ACC112 (cell line): ENCODE measurements around the gene RNF8.

Experiments
- H2AFZ ChIP-seq: fragments of 200-600 bp; sonication (generic); one replicate; pipeline ENCODE4 v1.6.0; 2017; ENCODE audit warnings: antibody characterized with exemption, low read length; ENCODE audit not compliant: unreplicated experiment
- H3K27ac ChIP-seq: fragments of 200-600 bp; sonication (generic); 2 replicates; pipeline ENCODE4 v1.5.1; 2014; ENCODE audit warnings: low read depth, mild to moderate bottlenecking, antibody characterized with exemption, low read length, moderate library complexity
- H3K27me3 ChIP-seq: fragments of 200-600 bp; sonication (generic); 2 replicates; pipeline ENCODE4 v1.6.1; 2014; ENCODE audit warnings: mild to moderate bottlenecking, antibody characterized with exemption, low read length, moderate library complexity, mixed read lengths; ENCODE audit not compliant: insufficient read depth
- H3K36me3 ChIP-seq: fragments of 200-600 bp; sonication (generic); 2 replicates; pipeline ENCODE4 v1.6.1; 2016; ENCODE audit warnings: mild to moderate bottlenecking, antibody characterized with exemption, low read length, moderate library complexity, mixed read lengths; ENCODE audit not compliant: insufficient read depth
- H3K4me1 ChIP-seq: fragments of 200-600 bp; sonication (generic); one replicate; pipeline ENCODE4 v1.6.1; 2016; ENCODE audit warnings: low read length, mixed read lengths; ENCODE audit not compliant: insufficient read depth, unreplicated experiment, control insufficient read depth
- H3K4me3 ChIP-seq: fragments of 200-600 bp; sonication (generic); 2 replicates; pipeline ENCODE4 v1.5.1; 2014; ENCODE audit warnings: mild to moderate bottlenecking, low read depth, low read length
- H3K79me2 ChIP-seq: fragments of 200-600 bp; sonication (generic); one replicate; pipeline ENCODE4 v1.6.0; 2016; ENCODE audit warnings: low read length; ENCODE audit not compliant: control insufficient read depth, unreplicated experiment, insufficient read depth

The RNF8 gene

GRCh38 chr6:37311741-37312473, 41.9 kb upstream of the RNF8 start:
- no peaks in the 10 kb centered on the region for H3K27me3 ChIP-seq
- H3K36me3 ChIP-seq = 0 out of 2 replicates have a peak, but pooled peaks cover 14% of the 10 kb centered on the region
- peaks cover 8% of the 10 kb centered on the region for H3K4me1 ChIP-seq
- no peak overlapping the region for H3K27ac ChIP-seq
- no peak overlapping the region for H2AFZ ChIP-seq
- no peaks in the 10 kb centered on the region for H3K79me2 ChIP-seq
- no peak overlapping the region for H3K4me3 ChIP-seq

- H3K79me2 ChIP-seq = no peaks in the 10 kb centered on the region
- no peak overlapping the region for H3K27ac ChIP-seq
- H3K4me3 ChIP-seq = no peak overlapping the region
- 0 out of 2 replicates have a peak, but pooled peaks cover 14% of the 10 kb centered on the region for H3K36me3 ChIP-seq
- H3K4me1 ChIP-seq = peaks cover 8% of the 10 kb centered on the region
- H2AFZ ChIP-seq = no peak overlapping the region
- H3K27me3 ChIP-seq = no peaks in the 10 kb centered on the region
Measured at GRCh38 chr6:37313723-37314486, 39.9 kb upstream of the RNF8 start.

DNA sequence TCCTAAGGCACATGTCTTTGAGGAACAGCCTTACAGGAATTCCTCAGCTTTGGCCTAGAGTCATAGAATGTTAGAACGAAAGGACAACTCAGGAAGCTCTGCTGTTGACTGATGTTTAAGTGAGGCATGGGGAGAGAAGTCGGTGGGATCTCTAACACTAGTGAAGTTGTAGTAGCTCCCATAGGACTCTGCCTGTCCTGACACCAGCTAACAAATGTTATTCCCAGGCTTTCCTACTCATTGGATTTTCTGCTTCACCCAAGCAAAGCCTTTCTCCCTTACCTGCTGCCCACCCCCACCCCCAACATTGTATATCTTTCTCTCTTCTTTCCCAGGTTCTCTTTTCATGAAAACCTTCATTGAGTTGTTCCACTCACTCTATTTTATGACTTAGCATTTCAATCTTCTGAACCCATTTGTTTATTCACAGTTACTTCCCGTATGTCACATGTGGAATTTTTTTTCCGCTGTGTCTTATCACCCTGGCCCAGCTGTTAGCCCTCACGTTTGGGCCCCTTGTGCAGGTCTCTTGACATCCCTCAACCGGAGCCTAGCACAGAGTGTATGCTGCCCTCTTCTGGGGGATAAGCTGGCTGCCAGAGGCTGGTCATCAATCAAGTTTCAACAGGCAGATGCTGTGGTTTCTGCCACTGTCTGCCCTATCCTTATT, 39.2 kb upstream of the RNF8 start:
- H3K79me2 ChIP-seq = no peaks in the 10 kb centered on the region
- no peaks in the 10 kb centered on the region for H3K27me3 ChIP-seq
- H3K36me3 ChIP-seq = 0 out of 2 replicates have a peak, but pooled peaks cover 14% of the 10 kb centered on the region
- no peak overlapping the region for H3K27ac ChIP-seq
- no peak overlapping the region for H2AFZ ChIP-seq
- H3K4me3 ChIP-seq = no peak overlapping the region
- peaks cover 8% of the 10 kb centered on the region for H3K4me1 ChIP-seq

- Histone ChIP-seq H3K36me3 (0 out of 2 replicates have a peak, but pooled peaks cover 14% of the 10 kb centered on the region), H3K4me3 (no peak overlapping the region), H3K4me1 (peaks cover 8% of the 10 kb centered on the region), H3K27ac (no peak overlapping the region), H2AFZ (no peak overlapping the region), H3K27me3 (no peaks in the 10 kb centered on the region), H3K79me2 (no peaks in the 10 kb centered on the region)
Measured at GRCh38 chr6:37315157-37315515, 38.6 kb upstream of the RNF8 start.

- Histone ChIP-seq H3K27me3 (no peaks in the 10 kb centered on the region), H3K36me3 (0 out of 2 replicates have a peak, but pooled peaks cover 14% of the 10 kb centered on the region), H2AFZ (no peak overlapping the region), H3K4me1 (peaks cover 8% of the 10 kb centered on the region), H3K79me2 (no peaks in the 10 kb centered on the region), H3K4me3 (no peak overlapping the region), H3K27ac (no peak overlapping the region)
Measured at GRCh38 chr6:37316071-37316470, 37.7 kb upstream of the RNF8 start.

DNA sequence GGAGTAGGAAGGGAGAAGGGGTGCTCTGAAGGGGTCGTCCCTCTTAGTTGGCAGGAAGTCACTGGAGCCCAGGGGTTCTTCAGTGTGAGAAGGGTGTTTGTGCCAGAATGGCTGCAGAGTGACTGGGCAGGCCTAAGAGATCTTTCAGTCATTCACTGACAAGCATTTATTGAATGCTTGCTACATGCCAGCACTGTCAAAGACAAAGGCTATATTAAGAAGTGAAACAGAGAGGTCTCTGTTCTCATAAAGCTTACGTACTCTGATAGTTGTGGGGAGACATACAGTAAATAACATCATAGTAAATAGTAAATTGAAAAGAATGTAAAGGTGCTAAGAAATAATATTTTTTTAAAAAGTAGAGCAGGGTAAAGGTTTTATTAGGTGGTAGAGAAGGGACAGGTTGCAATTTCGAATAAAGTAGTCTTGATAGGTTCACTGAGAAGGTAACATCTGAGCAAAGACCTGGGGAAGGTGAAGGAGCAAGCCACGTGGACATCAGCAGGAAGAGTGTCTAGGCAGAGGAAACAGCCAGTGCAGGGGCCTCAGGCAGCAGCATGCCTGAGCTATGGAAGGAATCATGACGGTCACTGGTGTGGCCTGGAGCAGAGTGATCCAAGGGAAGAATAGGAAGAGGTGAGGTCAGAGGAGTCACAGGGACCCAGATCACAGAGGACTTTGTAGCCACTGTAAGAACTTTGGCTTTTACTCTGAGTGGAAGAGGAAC, 36.3 kb upstream of the RNF8 start:
- Histone ChIP-seq H3K4me3 (no peak overlapping the region), H3K27me3 (no peaks in the 10 kb centered on the region), H2AFZ (no peak overlapping the region), H3K36me3 (0 out of 2 replicates have a peak, but pooled peaks cover 14% of the 10 kb centered on the region), H3K4me1 (peaks cover under 1% of the 10 kb centered on the region), H3K27ac (no peak overlapping the region), H3K79me2 (no peaks in the 10 kb centered on the region)

DNA sequence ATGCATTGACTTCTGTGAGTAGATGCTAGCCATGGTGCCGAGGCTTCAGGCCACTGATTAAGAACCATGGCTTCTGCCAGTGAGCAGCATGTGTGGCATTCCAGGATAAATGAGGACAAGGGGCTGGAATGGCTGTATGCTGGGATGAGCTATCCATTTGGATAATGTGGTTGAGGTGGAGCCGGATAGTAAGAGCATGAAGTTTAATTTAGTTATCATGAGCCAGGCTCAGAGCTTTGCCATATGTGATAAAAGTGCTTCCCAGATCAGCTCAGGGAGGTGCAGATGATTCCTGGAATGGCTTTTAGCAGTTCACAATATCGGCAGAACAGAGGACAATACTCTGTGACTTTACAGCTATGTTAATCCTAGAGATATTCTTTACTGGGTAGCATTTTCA, 34.6 kb upstream of the RNF8 start:
- Histone ChIP-seq H2AFZ (no peak overlapping the region), H3K27ac (no peak overlapping the region), H3K79me2 (no peaks in the 10 kb centered on the region), H3K4me3 (no peak overlapping the region), H3K36me3 (0 out of 2 replicates have a peak, but pooled peaks cover 10% of the 10 kb centered on the region), H3K27me3 (no peaks in the 10 kb centered on the region), H3K4me1 (peaks cover 18% of the 10 kb centered on the region)

GRCh38 chr6:37319856-37320480, 33.8 kb upstream of the RNF8 start:
- no peak overlapping the region for H2AFZ ChIP-seq
- H3K79me2 ChIP-seq = no peaks in the 10 kb centered on the region
- H3K4me3 ChIP-seq = no peak overlapping the region
- H3K36me3 ChIP-seq = 0 out of 2 replicates have a peak, but pooled peaks cover 10% of the 10 kb centered on the region
- H3K27ac ChIP-seq = no peak overlapping the region
- H3K27me3 ChIP-seq = no peaks in the 10 kb centered on the region
- H3K4me1 ChIP-seq = peaks cover 23% of the 10 kb centered on the region

DNA sequence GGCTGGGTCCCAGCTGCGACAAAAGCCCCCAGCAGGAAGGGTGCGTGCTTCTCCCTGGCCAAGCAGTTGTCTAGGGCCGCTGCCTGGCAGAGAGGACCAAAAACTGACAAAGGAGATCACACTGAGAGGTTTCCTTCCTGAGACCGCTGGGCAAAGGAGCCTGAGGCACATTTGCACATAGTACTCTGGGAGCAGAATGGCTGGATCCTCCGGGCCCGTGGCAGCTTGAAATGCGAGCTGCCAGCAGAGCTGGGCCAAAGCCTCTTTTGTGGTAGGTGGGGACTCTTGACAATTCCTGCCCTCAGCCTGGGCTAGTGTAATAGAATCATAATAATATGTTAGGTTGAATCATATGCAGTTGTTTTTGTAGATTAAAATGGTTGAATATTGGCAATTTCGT, 33.1 kb upstream of the RNF8 start:
- Histone ChIP-seq H3K36me3 (0 out of 2 replicates have a peak, but pooled peaks cover 10% of the 10 kb centered on the region), H3K4me3 (no peak overlapping the region), H3K27me3 (no peaks in the 10 kb centered on the region), H3K27ac (no peak overlapping the region), H2AFZ (no peak overlapping the region), H3K4me1 (peaks cover 23% of the 10 kb centered on the region), H3K79me2 (no peaks in the 10 kb centered on the region)

GRCh38 chr6:37321101-37321500, 32.7 kb upstream of the RNF8 start:
- no peak overlapping the region for H2AFZ ChIP-seq
- H3K79me2 ChIP-seq = no peaks in the 10 kb centered on the region
- H3K4me3 ChIP-seq = no peak overlapping the region
- 0 out of 2 replicates have a peak, but pooled peaks cover 5% of the 10 kb centered on the region for H3K36me3 ChIP-seq
- H3K27me3 ChIP-seq = no peaks in the 10 kb centered on the region
- peaks cover 23% of the 10 kb centered on the region for H3K4me1 ChIP-seq
- no peak overlapping the region for H3K27ac ChIP-seq
